GM04503 (cell line): ENCODE results near the gene PFKL.

Experiments
- DNase-seq: peaks from one replicate; pipeline ENCODE4 v3.0.0-alpha.2; 2012; ENCODE audit warnings: low read depth

The PFKL gene

GRCh38 chr21:44299458-44300261, at the start of gene PFKL:
PFKL (plus strand) TSS chr21:44300053; CDS start chr21:44300106, 53 bp downstream.
- no peak for DNase-seq

- no peak for DNase-seq
Measured at GRCh38 chr21:44253832-44254710, 45.8 kb upstream of the PFKL start.

- DNase-seq, result no peak
Measured at GRCh38 chr21:44255511-44255981, 44.3 kb upstream of the PFKL start.

- no peak for DNase-seq
Measured at GRCh38 chr21:44258056-44258725, 41.7 kb upstream of the PFKL start.

GRCh38 chr21:44259082-44259705, 40.7 kb upstream of the PFKL start:
- DNase-seq, result no peak

GRCh38 chr21:44260066-44260465, 39.8 kb upstream of the PFKL start:
- DNase-seq, result no peak

GRCh38 chr21:44260791-44261631, 38.8 kb upstream of the PFKL start:
- DNase-seq, result no peak

- no peak for DNase-seq
Measured at GRCh38 chr21:44261675-44262295, 38.1 kb upstream of the PFKL start, which contains the start of gene DNMT3L. DNMT3L (minus strand) TSS chr21:44261897; CDS start chr21:44261259, 638 bp downstream.

- DNase-seq, result no peak
Measured at GRCh38 chr21:44262338-44263056, 37.4 kb upstream of the PFKL start.

- DNase-seq, result no peak
Measured at GRCh38 chr21:44263221-44263760, 36.6 kb upstream of the PFKL start.

- DNase-seq, result no peak
Measured at GRCh38 chr21:44263768-44264167, 36.1 kb upstream of the PFKL start.

GRCh38 chr21:44265734-44266270, 34.1 kb upstream of the PFKL start:
- no peak for DNase-seq

- DNase-seq, result no peak
Measured at GRCh38 chr21:44267655-44268142, 32.2 kb upstream of the PFKL start.

- no peak for DNase-seq
Measured at GRCh38 chr21:44269090-44269489, 30.8 kb upstream of the PFKL start.

GRCh38 chr21:44271558-44272283, 28.1 kb upstream of the PFKL start:
- DNase-seq, result no peak

GRCh38 chr21:44272284-44272858, 27.5 kb upstream of the PFKL start:
- no peak for DNase-seq

- no peak for DNase-seq
Measured at GRCh38 chr21:44273046-44273445, 26.8 kb upstream of the PFKL start.

GRCh38 chr21:44275041-44275440, 24.8 kb upstream of the PFKL start:
- DNase-seq, result no peak
